Measurements from ENCODE around the gene OSBPL7. TPM values are rescaled to one million over a fixed set of nuclear protein-coding genes. Genes with fewer than 3 reads are reported as not detected.

OSBPL7 gene
- total RNA-seq, 1 donor = 6.9 TPM

DNA sequence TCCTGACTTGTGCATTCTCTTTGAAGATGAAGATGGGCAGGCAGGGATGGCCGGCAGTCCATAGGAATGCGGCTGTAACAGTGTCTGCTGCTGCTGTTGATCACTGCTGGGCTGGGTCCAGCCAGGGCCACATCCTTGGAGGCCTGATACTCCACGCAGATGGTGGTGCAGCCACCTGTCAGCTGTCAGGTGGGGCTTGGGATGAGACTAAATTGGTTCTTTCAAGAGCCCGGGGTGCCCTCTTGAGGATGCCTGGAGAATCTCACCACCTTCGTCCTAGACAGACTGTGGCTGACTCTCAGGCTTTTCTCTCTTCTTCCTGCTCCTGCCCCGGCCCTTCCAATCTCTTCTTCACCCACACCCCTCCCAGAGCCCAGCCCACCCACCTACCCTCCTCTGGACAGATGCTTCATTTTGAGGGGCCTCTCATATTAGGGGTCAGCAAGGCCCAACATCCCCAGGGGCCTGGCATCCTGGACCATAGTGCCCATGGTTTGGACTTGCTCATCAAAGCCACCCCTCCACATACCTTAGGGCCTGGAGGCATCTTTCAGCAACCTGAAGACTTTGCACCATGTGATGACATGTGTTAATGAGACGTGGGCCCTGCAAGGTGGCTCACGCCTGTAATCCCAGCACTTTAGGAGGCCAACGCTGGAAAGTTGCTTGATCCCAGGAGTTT lies 19.1 kb downstream of the OSBPL7 start:
- DNase-seq (ENCODE audit: low read depth) = peak; percentile 48
- no peak overlapping the region for H3K4me3 ChIP-seq (ENCODE audit: low read depth, low read length)
- TF ChIP-seq CTCF (IDR thresholded peaks at IDR 0.05; ENCODE audit: insufficient read depth, low read depth, low read length) = peak; percentile 64

- no peak for TF ChIP-seq CTCF (IDR thresholded peaks at IDR 0.05; ENCODE audit: insufficient read depth, low read depth, low read length)
- H3K4me3 ChIP-seq (ENCODE audit: low read depth, low read length) = no peak overlapping the region
- DNase-seq (ENCODE audit: low read depth) = no peak
Measured at GRCh38 chr17:47801906-47802305, 19.7 kb downstream of the OSBPL7 start.

DNA sequence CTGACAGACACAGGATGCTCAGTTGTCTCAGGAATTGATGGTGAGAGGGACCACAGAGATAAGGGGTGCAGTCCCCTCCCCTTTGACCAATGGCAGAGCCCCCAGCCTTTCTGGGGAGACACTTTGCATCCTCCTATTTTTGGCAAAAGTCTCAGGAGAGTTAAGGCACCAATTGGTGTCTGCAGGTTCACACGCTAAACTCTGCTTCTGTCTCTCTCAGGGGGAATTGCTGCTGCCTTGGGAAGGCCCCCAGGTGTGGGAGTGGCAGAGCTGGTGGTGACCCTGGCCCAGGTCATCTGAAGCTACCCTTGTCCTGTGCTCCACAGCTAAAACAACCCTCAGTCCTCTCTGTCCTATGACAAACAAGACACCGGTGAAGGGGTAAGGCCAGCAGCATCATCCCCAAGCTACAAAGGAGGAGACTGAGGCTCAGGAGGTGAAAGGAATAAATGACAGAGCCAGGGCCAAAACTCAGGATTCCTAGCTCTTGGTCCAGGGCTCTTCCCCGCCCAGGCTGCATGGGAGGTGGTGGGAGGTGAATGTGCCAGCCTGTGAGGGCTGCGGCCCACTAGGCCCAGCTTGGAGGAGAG lies 20.3 kb downstream of the OSBPL7 start:
- no peak overlapping the region for H3K4me3 ChIP-seq (ENCODE audit: low read depth, low read length)
- no peak for DNase-seq (ENCODE audit: low read depth)
- TF ChIP-seq CTCF (IDR thresholded peaks at IDR 0.05; ENCODE audit: insufficient read depth, low read depth, low read length) = no peak

GRCh38 chr17:47800686-47801085 lies 20.9 kb downstream of the OSBPL7 start:
- DNase-seq (ENCODE audit: low read depth) = no peak
- H3K4me3 ChIP-seq (ENCODE audit: low read depth, low read length) = no peak overlapping the region
- no peak for TF ChIP-seq CTCF (IDR thresholded peaks at IDR 0.05; ENCODE audit: insufficient read depth, low read depth, low read length)

DNA sequence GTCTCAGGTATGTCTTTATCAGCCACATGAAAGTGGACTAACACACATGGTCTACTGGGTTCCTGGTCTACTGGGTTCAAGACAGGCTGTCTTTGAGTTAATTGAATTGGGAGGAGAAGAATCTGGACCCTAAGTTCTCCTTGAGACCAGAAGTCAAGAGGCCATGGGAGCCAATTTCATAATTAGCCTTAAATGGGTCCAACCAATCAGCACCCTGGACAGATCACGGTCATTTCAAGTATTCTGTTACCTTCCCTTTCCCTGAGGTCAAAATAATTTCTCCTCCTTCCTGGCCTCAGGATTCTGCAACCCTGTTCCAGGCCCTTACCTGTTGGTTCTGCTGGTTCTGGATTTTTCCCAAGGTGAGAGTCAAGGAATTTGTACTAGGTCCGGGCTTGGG lies 23.8 kb downstream of the OSBPL7 start:
- TF ChIP-seq CTCF (IDR thresholded peaks at IDR 0.05; ENCODE audit: insufficient read depth, low read depth, low read length) = no peak
- peak; percentile 19 for DNase-seq (ENCODE audit: low read depth)
- no peak overlapping the region for H3K4me3 ChIP-seq (ENCODE audit: low read depth, low read length)

DNA sequence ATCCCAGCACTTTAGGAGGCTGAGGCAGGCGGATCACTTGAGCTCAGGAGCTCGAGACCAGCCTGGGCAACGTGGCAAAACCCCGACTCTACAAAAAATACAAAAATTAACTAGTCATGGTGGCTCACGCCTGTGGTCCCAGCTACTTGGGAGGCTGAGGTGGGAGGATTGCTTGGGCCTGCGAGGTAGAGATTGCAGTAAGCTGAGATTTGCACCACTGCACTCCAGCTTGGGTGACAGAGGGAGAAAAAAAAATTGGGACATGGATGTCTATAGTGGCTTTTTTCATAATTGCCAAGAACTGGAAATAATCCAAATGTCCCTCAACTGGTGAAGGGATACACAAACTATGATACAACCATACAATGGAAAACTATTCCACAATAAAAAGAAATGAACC lies 28.6 kb downstream of the OSBPL7 start:
- no peak for TF ChIP-seq CTCF (IDR thresholded peaks at IDR 0.05; ENCODE audit: insufficient read depth, low read depth, low read length)
- no peak for DNase-seq (ENCODE audit: low read depth)
- H3K4me3 ChIP-seq (ENCODE audit: low read depth, low read length) = no peak overlapping the region

- H3K4me3 ChIP-seq (ENCODE audit: low read depth, low read length) = no peak overlapping the region
Measured at GRCh38 chr17:47792457-47792856, 29.1 kb downstream of the OSBPL7 start.

More at GRCh38 chr17:47792457-47792856, 29.1 kb downstream of the OSBPL7 start:
- no peak for TF ChIP-seq CTCF (IDR thresholded peaks at IDR 0.05; ENCODE audit: insufficient read depth, low read depth, low read length)
- DNase-seq (ENCODE audit: low read depth) = no peak

Data from fibroblast of villous mesenchyme (primary cell).